Renal cortex interstitium (tissue), 11 donors: Measurements from ENCODE around the gene RNF187. TPM values are rescaled to one million over a fixed set of nuclear protein-coding genes. Genes with fewer than 3 reads are reported as not detected.
"Not testable (repeated sequence)": the region's sequence is repeated elsewhere in the genome, so short reads cannot be mapped to it uniquely, and the experiment has no call there.

Experiments
- DNase-seq, 11 donors: peaks; one replicate each; pipeline ENCODE4 v3.0.0-alpha.2; 2013; ENCODE audit warnings: low read depth in 9 of 11, low spot score in 4 of 11; ENCODE audit errors: extremely low read depth in 1 of 11
- polyA plus RNA-seq, 3 donors: library from polyadenylated mRNA; unstranded; fragments of 120-200 nt; gene quantifications; one replicate each; pipeline ENCODE4 v1.2.1, GENCODE V29; 2013; ENCODE audit not compliant: insufficient read length in 3 of 3

Gene RNF187
- polyA plus RNA-seq, 3 donors, result 78.3 to 99.9 (median 82.5) TPM

DNA sequence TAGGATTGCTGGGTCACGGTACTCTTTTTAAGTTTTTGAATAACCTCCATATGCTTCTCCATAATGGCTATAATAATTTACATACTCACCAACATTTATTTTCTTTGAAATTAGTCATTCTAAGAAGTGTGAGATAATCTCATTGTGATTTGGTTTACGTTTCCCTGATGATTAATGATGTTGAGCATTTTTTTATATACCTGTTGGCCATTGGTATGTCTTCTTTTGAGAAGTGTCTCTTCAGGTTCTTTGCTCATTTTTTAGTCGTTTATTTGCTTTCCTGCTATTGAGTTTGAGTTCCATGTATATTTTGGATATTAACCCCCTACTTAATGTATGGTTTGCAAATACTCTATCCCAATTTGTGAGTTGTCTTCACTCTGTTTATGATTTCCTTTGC, 9.3 kb downstream of the RNF187 start:
- DNase-seq, result no peak

DNA sequence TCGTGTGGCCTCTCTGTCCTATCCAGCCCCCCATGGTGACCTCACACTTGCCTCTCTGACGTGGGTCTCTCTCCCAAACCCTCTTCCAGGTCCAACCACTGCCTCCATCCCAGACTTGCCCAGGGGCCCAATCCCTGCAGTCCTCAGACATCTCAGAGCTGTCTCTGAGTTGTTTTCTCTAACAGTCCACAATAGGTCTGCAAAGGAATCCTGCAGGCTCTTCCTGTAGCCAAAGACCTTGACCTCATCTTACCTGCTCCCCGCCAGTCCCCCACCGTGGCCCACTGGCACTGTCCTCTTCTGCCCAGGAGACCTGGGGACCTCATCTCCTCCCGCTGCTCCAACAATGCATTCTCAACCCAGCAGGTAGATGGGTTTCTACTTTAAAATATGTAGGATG, 10.0 kb downstream of the RNF187 start:
- DNase-seq, result no peak

DNA sequence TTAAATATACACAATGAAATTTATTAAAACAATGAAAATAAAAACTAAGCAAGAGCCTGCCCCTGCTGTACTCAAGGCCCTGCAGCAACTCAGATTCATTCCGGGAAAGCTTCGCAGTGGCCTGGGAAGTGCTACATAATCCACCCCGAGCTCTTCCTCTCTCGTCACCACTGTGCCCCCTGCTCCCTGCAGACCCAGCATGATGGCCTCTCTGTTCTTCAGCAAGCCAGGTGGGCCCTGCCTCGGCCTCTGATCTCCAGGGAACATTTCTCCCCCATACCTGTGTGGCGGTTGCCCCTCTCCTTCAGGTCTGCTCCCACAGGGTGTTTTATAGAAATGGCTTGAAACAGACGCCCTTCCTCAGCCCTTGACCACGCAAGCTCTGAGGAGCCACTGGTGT, 10.6 kb downstream of the RNF187 start:
- DNase-seq, result no peak

DNA sequence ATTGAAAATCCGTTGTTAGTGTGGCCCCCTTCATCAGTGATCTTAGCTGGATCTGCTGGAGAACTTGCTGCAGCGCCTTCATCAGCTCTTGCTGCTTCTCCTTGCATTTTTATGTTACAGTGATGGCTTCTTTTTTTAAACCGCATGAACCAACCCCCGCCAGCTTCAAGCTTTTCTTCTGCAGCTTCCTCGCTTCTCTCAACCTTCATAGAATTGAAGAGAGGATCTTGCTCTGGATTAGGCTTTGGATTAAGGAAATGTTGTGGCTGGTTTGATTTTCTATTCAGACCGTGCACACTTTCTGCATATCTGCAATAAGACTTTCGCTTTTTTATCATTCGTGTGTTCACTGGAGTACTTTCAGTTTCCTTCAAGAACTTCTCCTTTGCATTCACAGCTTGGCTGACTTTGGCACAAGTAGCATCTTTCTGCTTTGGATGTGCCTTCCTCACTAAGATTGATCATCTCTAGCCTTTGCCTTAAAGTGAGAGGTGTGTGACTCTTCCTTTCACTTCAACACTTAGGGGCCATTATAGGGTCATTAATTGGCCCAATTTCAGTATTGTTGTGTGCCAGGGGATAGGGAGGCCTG, 13.1 kb downstream of the RNF187 start:
- no peak for DNase-seq

DNA sequence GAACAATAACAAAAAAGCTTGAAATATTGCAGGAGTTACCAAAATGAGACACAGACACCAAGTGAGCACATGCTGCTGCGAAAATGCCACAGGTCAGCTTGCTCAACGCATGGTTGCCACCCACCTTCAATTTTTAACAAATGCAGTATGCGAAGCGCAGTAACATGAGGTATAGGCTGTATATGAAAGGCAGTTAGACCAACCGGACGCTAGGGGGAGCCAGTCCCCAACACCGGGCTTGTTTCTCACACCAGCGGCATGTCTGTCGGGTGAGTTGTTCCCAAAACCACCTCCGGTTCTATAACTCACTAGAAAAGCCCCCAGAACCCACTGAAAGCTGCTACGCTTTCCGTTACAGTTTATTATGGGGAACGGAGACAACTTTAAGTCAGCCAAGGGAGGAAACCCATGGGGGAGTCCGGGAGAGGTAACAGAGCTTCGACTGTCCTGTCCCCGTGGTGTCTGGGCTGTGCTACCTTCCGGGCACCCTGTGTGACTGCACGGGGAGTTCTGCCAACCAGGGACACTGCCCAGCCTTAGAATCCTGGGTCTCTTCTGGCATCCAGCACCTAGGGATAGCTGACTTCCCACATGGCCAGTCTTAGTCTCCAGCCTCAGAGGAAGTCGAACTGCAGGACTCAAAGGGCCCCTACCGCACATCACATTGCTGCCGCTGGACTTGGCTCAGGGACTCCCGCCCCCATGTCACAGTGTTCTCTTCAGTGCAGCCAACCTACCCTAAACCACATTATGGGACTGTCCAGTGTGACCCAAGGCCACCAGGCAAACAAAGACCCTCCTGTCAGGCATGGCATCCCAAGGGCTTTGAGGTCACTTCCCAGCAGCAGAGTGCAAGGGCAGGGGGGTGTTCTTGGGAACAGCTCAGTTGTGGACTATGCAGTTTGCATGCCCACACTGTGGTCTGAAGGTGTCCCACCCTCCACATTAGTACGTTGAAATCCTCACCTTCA, 14.0 kb downstream of the RNF187 start:
- DNase-seq, result peak; percentile 63 to 86 (median 75)

DNA sequence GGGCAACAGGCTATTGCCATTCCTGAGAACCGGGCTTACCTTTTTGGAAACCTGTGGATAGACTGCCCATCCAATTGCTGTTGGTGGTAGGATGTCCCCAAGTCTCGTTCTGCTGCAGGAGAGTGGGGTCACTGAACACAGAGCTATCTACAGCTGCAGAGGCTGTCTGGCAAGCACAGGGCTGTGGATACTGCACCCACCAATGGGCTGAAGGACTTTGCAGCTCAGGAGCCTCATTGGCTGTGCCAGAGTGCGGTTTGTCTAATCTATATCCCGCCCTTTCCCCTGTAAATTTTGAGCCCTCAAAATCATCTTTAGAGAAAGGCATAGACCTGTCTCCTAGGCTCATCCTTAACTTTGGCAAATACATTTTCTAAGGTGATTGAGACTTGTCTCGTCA, 15.3 kb downstream of the RNF187 start:
- DNase-seq, result no peak

DNA sequence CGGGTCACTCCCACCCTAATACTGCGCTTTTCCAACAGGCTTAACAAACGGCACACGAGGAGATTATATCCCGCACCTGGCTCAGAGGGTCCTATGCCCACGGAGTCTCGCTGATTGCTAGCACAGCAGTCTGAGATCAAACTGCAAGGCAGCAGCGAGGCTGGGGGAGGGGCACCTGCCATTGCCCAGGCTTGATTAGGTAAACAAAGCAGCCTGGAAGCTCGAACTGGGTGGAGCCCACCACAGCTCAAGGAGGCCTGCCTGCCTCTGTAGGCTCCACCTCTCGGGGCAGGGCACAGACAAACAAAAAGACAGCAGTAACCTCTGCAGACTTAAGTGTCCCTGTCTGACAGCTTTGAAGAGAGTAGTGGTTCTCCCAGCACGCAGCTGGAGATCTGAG, 18.8 kb downstream of the RNF187 start:
- not testable (repeated sequence) for DNase-seq

DNA sequence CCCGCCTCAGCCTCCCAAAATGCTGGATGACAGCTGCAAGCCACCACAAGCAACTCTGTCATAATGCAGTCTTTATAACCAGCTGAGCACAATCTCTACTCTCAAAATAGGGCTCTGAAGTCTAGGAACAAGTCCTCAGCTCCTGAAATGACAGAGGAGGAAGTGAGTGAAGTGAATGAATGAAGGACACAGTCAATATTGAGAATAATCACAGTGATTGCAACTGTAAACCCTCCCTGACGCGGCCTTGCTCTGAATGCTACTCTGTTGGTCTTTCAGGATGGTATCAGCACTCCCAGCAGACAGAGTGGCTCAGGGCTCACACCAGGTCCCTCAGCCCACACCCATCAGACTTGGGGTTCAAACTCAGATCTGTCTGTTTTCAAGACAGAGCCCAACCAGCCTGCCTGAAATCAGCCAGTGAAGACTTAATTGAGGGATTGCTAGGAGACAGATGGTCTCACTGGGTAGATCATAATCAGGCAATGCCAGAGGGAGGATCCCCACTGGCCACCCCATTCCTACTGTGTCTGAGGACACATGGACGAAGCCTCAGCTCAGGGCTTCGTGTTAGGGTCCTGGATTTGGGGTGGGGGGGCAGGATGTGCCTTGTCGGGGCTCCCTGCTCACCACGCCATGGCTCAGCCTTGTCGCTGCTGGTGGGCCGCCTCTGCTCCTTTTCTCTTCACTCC, 20.9 kb downstream of the RNF187 start:
- DNase-seq, result no peak

DNA sequence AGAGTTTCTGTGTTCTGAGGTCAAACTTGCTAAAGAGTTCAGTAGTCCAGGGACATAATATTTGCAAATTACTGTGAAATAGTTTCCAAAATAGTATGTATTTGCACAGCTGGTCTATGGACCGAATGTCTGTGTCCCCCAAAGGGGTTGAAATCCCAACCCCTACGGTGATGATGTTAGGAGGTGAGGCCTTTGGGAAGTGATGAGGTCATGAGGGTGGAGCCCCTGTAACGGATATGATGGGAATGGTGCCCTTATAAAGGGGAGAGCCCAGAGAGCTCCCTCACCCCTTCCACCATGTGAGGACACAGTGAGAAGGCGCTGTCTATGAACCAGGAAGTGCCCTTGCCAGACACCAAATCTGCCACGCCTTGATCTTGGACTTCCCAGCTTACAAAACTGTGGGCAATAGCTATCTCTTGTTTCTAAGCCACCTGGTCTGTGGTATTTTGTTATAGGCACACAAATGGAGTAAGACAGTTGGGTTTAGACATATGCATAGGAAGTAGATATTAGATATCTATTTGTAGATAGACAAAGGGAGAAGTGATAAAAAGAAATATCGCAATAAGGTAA, 21.7 kb downstream of the RNF187 start:
- DNase-seq, result no peak

DNA sequence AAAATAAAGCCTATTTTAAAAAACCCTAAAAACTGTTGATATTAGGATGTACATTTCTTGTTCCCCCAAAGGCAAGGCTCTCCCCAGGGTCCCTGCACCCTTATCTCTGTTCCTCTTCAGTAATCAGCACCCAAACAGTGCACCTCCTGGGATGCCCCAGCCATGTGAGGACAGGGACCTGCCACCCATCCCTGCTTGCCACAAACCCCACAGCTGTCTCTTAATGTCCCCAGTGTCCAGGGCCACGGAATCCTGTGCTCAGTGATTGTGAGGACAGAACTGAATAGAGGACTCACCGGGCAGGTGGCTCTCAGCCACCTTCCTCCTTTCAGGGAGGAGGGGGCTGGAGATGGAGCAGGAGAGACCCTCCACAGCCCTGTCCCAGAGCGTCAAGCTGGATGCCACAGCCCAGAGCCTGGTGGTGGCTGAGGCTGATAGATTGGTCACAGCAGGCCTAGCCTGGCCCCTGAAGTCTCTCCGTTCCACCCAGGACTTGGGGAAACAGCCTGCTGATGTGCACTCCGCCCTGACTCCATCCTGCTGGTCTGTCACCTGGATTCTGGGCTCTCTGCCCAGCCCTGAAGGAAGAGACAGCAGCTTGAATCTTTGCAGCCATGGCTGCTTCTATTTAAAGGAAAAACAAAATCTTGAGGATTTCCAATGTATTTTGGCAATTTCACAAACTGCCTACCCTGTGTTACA, 23.1 kb downstream of the RNF187 start:
- DNase-seq, result no peak

DNA sequence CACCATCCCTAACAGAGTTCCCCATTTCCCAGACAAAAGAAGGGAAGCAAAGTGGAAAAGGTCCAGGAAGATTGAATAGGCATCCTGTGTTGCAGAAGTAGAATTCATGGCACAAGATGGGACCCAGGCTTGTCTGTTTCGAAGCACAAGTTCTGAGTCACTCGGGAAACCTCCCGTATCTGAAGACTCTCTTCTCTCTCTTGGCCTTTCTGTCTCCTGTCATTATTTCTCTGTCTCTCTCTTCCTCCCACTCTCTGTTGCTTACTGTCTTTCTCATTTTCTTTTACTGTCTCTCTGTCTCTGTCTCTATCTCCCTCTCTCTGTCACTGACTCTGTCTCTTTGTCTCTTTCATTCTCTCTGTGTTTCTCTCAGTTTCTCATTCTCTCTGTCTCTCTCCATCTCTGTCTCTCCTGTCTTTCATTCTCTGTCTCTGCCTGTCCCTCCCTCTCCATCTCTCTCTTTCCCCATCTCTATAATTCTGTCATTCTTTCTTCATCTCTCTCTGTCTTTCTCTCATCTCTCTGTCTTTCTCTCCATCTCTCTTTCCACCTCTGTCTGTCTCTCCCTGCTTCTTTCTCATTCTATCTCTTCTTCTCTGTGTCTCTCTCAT, 23.7 kb downstream of the RNF187 start:
- no peak for DNase-seq

DNA sequence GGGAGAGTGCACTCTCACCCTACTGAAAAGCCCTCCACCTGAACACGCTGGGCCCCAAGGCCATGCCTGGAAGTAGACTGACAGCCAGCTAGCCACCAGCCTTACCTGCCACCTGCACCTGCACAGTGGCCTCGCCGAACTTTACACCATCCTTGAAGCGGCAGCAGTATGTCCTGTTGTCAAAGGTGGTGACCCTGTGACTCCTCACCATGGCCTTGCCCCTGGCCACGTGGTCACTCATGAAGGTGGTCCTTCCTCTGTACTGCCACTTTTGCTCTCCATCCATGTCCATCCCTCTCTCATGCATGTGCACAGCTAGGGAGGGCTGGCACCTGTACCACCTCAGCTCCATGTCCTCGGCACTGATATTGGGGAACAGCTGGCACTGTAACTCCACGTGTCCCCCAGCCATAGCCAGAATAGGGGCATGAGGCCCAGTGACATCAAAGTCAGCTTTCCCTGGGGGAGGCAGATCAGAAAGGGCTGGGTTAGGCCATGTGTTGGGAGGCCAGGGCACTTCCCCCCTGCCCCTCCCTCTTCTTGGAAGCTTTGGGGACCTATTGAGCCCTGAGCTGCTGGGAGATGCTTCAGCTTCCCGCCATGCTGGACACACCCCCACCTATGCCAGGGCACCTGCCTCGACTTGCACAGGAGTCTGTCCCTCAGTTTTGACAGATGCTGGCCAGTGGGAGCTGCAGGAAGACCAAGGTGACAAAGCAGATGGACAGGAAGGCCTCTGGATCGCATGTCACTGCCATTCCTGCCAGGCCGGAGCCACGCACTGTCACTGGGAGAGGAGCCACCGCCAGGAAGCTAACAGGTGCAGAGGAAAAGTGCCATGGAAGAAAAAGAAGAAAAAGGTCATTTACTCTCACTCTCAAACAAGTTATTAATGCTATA, 24.6 kb downstream of the RNF187 start:
- DNase-seq, result no peak

DNA sequence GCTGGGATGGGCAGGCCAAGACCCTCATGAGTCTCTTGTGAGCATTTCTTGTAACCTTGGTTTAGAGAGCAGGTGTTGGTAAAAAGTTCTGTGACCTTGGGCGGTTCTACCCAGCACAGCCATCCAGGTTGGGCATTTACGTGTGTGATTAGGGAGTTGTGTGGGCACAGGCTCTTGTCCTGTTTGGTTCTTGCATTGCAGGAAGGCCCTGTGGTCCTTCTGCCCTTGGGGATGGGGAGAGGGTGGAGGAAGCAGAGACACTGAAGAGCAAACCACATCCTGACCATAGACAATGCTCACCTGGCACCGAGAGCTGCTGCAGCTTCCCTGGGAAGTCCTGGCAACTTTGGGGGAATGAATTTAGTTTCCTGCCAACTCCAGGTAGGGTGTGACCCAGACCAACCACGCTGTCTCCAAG, 25.6 kb downstream of the RNF187 start:
- no peak for DNase-seq

DNA sequence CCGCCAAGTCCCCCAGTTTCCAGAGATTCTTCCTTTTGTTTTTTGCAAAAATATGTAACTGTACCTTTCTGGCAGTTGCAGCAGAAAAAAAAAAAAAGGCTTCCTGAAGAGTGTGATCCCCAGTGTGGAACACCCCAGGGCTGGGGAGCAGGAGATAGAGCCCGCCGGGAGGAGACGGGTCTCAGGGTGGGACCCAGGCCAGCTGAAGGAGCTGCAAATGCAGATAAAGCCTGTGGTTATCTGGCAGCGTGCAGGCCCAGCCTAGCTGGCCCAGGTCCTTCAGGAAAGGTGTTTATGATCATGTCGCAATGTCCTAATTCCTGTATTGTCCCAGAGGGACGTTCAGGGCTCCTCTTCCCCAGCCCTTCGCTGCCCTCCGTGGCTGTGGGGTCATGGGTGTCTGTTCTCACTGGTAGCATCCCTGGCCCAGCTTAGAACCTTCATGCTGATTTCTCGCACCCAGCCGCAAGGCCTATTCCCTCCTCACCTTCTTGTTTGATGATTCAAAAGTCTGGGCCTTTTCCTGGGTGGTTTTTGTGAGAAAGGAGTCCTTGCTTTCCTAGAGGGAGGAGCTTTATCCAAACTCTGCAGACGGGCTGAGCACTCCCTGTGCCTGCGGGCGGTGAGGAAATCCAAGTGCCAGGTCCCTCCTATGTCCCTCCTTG, 26.2 kb downstream of the RNF187 start:
- DNase-seq, result no peak

DNA sequence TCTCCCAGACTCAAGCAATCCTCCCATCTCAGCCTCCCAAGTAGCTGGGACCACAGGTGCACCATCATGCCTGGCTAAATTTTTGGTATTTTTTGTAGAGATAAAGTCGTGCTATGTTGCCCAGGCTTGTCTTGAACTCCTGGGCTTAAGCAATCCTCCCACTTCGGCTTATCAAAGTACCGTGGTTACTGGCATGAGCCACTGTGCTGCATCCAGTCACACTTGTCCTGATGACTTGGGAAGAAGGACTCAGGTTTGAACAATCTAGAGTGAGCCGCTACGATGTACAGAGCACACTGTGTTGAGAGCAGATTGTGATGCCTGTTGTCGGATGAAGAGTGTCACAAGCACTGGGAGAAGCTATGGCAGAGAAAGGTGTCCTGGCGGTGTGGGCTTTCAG, 27.2 kb downstream of the RNF187 start:
- DNase-seq, result no peak

DNA sequence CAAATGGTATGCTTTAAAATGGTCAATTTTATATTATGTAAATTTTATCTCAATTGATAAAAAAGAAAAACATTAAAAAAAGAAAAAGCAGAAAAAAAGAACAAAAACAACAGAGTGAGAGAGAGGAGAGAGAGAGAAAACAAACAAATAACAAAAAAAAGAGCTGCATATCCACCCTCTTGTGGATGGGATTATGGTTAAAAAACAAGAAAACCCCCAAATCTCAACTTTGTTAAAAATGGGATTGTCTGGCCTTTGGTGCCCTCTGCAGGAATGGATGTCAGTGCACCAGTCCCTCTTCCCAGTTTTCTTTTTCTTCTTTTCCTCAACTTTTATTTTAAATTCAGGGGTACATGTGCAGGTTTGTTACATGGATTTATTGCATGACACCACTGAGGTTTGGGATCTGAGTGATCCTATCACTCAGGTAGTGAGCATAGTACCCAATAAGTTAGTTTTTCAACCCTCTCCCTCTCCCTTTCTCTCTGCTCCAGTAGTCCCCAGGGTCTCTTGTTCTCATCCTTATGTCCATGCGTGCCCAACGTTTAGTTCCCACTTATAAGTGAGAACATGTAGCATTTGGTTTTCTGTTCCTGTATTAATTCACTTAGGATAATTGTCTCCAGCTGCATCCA, 28.1 kb downstream of the RNF187 start:
- peak in 8 of 11 donors; percentile 8 to 35 (median 21) for DNase-seq

DNA sequence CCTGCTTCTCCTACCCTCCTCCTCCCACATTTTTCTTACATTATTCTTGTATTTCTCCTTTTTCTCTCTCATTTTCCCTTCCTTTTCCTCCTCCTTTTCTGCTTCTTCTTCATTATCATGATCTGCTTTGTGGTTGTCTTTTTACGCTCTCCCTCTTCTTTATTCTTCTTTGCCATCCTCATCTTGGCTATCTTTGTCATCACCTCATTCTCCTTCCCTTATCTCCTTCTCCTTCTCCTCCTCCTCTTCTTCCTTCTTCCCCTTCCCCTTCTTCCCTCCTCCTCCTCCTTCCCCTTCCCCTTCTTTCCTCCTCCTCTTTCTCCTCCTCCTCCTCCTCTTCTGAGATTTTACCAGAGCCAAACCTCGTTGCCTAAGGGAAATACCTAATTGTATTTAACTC, 30.5 kb downstream of the RNF187 start:
- DNase-seq, result no peak
